GM21786 (cell line): Measurements from ENCODE around the gene FOXF2.
"Not testable (repeated sequence)": the region's sequence is repeated elsewhere in the genome, so short reads cannot be mapped to it uniquely, and the experiment has no call there.

ENCODE experiments used
- ATAC-seq: cut with Tn5 transposase; IDR thresholded peaks from one replicate; pipeline ENCODE4 v1.9.1; 2021; ENCODE audit not compliant: unreplicated experiment

Gene FOXF2

GRCh38 chr6:1389369-1390132 lies at the start of gene FOXF2:
FOXF2 (plus strand) TSS chr6:1389576; CDS start chr6:1389948, 372 bp downstream.
- ATAC-seq, result no peak

- no peak for ATAC-seq
Measured at GRCh38 chr6:1346101-1346500, 43.3 kb upstream of the FOXF2 start.

GRCh38 chr6:1346558-1347091 lies 42.8 kb upstream of the FOXF2 start:
- no peak for ATAC-seq

- no peak for ATAC-seq
Measured at GRCh38 chr6:1347161-1347560, 42.2 kb upstream of the FOXF2 start.

GRCh38 chr6:1348675-1349074 lies 40.7 kb upstream of the FOXF2 start:
- no peak for ATAC-seq

GRCh38 chr6:1349655-1350054 lies 39.7 kb upstream of the FOXF2 start:
- no peak for ATAC-seq

DNA sequence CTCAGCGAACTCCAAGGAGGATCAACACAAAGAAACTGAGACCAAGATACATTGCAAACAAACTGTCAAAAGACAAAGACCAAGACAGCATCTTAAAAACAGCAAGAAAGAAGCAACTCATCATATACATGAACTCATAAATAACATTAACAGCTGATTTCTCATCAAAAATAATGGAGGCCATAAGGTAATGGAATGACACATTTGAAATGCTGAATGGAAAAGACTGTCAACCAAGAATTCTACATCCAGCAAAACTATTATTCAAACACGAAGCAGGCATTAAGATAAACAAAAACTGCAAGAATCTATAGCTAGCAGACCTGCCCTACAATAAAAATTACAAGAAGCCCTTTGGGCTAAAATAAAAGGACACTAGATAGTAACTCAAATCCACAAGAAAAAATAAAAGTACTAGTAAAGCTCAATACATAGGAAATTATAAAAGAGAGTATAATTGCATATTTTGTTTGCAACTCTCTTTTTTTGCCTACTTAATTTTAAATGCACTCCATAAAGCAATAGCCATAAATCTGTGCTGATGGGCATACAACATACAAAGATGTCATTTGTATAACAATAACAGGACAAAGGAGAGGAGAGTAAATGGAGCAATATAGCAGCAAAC lies 37.9 kb upstream of the FOXF2 start:
- ATAC-seq, result no peak

- ATAC-seq, result not testable (repeated sequence)
Measured at GRCh38 chr6:1355068-1355467, 34.3 kb upstream of the FOXF2 start.

DNA sequence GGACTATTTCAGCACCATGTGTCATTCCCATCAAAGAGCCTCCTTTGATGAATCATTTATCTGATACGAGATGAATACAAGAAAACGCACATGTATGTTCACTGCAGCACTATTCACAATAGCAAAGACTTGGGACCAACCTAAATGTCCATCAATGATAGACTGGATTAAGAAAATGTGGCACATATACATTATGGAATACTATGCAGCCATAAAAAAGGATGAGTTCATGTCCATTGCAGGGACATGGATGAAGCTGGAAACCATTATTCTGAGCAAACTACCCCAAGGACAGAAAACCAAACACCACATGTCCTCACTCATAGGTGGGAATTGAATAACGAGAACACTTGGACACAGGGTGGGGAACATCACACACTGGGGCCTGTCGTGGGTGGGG lies 27.7 kb upstream of the FOXF2 start:
- ATAC-seq, result not testable (repeated sequence)

- ATAC-seq, result no peak
Measured at GRCh38 chr6:1362643-1363042, 26.7 kb upstream of the FOXF2 start.

- no peak for ATAC-seq
Measured at GRCh38 chr6:1363298-1363697, 26.1 kb upstream of the FOXF2 start.

DNA sequence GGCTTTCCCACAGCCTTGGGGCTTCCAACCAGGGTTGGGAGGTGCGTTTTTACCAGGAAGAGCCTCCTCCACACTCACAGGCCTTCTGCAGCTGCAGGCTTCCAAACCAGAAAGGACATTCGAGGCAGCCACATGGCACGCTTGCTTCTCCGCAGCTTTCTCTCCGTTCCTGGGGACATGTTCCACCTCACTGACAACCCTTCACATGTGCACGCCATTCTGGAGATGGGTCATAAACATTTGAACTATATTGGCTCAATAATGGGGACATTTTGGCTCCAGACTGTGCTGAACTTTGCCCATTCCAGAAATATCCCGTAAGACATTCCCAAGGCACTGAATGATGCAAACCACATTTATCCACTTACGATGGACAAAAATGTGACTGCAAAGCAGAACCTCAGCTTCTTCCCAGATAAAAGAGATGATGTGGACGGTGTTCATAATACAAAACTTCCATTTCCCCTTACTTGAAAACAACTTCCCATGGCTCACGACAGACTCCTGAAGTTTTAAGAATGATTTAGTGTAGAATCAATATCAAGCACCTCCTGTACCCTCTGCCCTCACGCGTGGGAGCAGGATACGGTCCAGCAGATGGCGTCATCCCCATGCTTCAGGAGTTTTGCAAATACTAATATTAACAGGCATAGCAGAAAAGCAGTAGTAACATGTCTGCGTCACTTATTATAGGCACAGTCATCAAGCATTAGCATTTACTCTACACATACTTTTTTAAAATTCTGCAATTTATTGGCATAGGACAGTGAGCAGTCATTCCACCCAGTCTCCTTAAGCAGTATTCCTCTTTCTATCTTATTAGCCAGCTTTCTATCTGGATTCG lies 25.4 kb upstream of the FOXF2 start:
- no peak for ATAC-seq

DNA sequence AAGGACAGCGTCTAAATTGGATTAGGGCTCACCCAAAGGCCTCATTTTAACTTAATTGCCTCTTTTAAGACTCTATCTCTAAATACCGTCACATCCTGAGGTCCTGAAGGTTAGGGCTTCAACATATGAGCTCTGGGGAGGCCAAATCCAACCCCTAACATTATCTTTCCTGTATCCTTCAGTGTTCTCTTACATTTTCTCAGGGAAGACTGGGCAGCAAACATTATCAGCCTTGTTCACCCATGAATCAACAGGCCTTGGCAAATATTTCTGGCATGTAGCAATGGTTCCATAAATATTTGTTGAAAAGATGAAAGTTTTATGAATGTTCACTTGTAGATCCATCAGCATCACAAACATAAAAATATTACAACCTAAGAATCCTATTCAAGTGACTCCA lies 24.6 kb upstream of the FOXF2 start:
- ATAC-seq, result no peak

- ATAC-seq, result no peak
Measured at GRCh38 chr6:1365686-1366085, 23.7 kb upstream of the FOXF2 start.

DNA sequence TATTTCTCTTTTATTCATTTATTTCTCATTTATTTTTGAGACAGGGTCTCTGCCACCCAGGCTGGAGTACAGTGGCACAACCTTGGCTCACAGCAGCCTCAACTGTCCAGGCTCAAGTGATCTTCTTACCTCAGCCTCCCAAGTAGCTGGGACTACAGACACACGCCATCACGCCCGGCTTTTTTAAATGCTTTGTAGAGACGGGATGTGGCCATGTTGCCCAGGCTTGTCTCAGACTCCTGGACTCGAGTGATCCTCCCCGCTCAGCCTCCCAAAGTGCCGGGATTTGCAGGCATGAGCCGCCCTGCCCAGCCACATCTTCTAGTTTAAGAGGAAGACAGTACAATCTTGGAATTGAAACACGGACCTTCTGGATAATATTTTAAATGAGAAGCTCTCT lies 21.6 kb upstream of the FOXF2 start:
- no peak for ATAC-seq

DNA sequence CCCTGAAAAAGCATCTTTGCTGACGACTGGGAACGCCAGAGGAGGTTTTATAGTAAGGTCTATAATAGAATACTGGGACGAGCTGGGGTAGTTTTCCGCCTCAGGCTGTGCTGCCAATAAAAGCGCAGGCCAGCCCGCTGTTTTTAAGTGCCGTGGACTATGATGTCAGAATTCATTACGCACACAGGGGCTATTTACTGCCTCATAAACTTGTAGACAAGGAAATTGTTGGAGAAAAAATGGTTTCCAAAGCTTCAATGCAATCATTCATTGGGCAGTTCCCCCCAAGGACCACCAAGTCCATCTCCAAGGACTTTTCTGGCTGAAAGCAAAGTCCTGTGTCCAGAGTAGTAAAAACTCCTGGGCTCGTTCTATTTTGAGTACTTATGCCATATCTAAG lies 20.4 kb upstream of the FOXF2 start:
- ATAC-seq, result no peak

DNA sequence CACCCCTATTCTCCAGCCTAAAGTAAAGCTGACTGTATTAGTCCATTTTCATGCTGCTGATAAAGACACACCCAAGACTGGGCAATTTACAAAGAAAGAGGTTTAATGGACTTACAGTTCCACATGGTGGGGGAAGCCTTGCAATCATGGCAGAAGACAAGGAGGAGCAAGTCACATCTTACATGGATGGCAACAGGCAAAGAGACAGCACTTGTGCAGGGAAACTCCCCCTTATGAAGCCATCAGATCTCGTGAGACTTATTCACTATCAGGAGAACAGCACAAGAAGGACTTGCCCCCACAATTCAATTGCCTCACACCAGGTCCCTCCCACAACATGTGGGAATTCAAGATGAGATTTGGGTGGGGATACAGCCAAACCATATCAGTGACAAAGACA lies 19.7 kb upstream of the FOXF2 start:
- ATAC-seq, result not testable (repeated sequence)

GRCh38 chr6:1371933-1372332 lies 17.4 kb upstream of the FOXF2 start:
- no peak for ATAC-seq

- ATAC-seq, result no peak
Measured at GRCh38 chr6:1372690-1373089, 16.7 kb upstream of the FOXF2 start.

DNA sequence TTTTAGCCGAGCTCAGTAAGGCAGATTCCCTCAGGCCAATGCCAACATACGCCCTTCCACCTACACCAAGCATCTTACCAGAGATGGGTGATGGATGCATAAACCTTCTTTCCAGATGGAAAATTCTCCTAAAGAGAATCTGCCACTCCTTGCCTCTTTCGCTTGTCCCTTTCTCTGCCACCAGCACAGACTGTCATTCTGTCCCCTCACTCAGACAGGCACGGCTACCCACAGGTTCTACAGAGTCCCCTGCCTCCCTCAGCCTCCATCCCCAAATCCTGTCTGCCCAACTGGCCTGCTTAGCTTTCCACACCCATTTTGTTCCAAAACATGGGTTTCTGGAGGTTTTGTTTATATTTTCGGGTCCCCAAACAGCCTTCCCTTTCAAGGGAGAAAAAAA lies 12.7 kb upstream of the FOXF2 start:
- ATAC-seq, result no peak

DNA sequence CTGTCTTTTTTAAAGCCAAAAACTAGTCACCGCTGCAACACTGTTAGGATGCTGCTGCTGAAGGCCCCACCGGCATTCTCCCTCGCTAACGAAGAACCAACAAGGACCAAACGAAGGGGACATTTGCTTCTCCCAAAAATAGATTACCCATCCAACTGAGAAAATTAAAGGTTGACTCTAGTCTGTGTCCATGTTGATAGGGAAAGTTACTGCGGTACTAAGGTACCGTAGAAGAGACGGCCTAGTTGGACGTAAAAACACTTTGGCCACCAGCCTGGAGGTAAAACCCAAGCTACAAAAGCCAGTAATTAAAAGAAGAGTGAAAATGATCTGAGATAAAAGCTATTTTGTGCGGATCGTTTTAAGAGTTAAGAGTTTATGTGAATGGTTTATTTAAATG lies 11.8 kb upstream of the FOXF2 start:
- no peak for ATAC-seq
